Measurements from ENCODE around the gene CIRBP. TPM values are rescaled to one million over a fixed set of nuclear protein-coding genes. Genes with fewer than 3 reads are reported as not detected.

CIRBP gene
- total and polyA plus RNA-seq, 2 donors (not counting 1 experiment from before 2014, with no cell fraction given), result 643 to 1,164 TPM

DNA sequence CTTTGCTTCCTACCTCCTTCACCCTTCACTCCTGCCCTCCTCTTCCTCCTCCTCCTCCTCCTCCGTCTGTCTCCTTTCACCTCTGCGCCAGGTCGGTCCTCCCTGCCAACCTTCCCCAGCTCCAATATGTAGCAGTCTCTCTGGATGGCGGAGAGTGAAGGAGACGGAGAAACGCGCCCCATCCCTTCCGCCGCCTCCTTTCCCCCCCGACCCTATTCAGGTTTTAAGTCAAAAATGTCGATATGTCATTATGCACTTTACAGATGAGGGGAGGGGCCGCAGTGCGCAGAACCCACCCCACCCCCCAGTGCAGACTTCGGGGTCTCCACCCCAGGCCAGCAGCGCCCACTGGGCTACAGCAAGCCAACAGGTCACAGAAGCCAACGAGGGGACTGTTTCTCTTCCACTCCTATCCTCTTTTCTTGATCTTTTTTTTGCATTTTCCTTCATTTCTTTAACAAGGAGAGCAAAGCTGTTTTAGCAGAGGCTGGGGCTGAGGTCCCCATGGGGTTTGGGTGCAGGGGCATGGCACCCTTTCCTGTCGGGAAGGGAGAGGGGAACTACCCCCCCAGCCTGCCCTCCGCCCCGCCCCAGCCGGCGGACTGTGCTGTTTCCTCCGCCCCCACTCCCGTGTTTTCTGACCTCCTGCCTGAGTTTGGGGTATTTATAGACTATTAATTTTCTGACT, 11.5 kb upstream of the CIRBP start:
- ChIA-PET CTCF (interaction anchor here (0.6 to 3.9 kb wide), 3 partner anchors 9 to 13 kb away, joined by 3 to 18 read pairs (median 4); no protein-coding TSS in a partner anchor), POLR2A (interaction anchor here (0.6 to 10.7 kb wide), 2 partner anchors 8 to 1450 kb away, joined by 5 to 305 read pairs; partner anchors contain the start of gene CIRBP)
- intact Hi-C loops (cut with micrococcal nuclease), result no loop called here
- H3K27ac ChIP-seq (ENCODE audit: low read length in 2 of 2), result peak overlapping the region; percentile 99 to 100
- Mint-ChIP-seq H3K4me1 (peaks cover 71% of the 10 kb centered on the region), H3K4me3 (peak overlapping the region; percentile 97), H3K27ac (peak overlapping the region; percentile 81), H3K9me3 (ENCODE audit: insufficient read depth) (no peaks in the 10 kb centered on the region), H3K27me3 (no peaks in the 10 kb centered on the region)
- peaks cover 44% of the 10 kb centered on the region for H4K20me1 ChIP-seq (ENCODE audit: control insufficient read depth, insufficient read depth, low read length, poor library complexity, severe bottlenecking)
- H3K36me3 ChIP-seq (replicated peaks in 1 of 2; ENCODE audit: control extremely low read depth in 1 of 2, control insufficient read depth in 1 of 2, extremely low read depth in 1 of 2, insufficient read depth in 2 of 2, low read length in 1 of 2), result peaks cover 0 to 43% of the 10 kb centered on the region in 2 experiments
- H3K79me2 ChIP-seq (ENCODE audit: control insufficient read depth, insufficient read depth, low read length), result peaks cover 64% of the 10 kb centered on the region
- no peak overlapping the region for H3K9ac ChIP-seq (ENCODE audit: low read length)
- H3K9me3 ChIP-seq (ENCODE audit: control extremely low read depth in 1 of 3, control insufficient read depth in 2 of 3, insufficient read depth in 1 of 3, low read length in 2 of 3), result no peaks in the 10 kb centered on the region
- DNase-seq (no peak), ATAC-seq (ENCODE audit: low read depth) (no peak)
- no peak overlapping the region for H3K4me3 ChIP-seq (ENCODE audit: control extremely low read depth in 1 of 5, extremely low read depth in 1 of 5, insufficient read depth in 1 of 5, low read depth in 2 of 5, low read length in 4 of 5)
- H2AFZ ChIP-seq (ENCODE audit: insufficient read depth, low read depth, low read length, poor library complexity, severe bottlenecking), result no peak overlapping the region
- TF ChIP-seq, protein P1, sequence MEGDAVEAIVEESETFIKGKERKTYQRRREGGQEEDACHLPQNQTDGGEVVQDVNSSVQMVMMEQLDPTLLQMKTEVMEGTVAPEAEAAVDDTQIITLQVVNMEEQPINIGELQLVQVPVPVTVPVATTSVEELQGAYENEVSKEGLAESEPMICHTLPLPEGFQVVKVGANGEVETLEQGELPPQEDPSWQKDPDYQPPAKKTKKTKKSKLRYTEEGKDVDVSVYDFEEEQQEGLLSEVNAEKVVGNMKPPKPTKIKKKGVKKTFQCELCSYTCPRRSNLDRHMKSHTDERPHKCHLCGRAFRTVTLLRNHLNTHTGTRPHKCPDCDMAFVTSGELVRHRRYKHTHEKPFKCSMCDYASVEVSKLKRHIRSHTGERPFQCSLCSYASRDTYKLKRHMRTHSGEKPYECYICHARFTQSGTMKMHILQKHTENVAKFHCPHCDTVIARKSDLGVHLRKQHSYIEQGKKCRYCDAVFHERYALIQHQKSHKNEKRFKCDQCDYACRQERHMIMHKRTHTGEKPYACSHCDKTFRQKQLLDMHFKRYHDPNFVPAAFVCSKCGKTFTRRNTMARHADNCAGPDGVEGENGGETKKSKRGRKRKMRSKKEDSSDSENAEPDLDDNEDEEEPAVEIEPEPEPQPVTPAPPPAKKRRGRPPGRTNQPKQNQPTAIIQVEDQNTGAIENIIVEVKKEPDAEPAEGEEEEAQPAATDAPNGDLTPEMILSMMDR (IDR thresholded peaks at IDR 0.05), result no peak
- TF ChIP-seq EZH2 (IDR thresholded peaks at IDR 0.05; ENCODE audit: borderline replicate concordance, insufficient read depth, low read depth, low read length, poor library complexity, severe bottlenecking), result no peak
- 61% methylated on average over 9 of the region's 23 CpGs for WGBS (ENCODE audit: insufficient coverage)
- no peaks in the 10 kb centered on the region for H3K27me3 ChIP-seq (replicated peaks in 1 of 4; ENCODE audit: control extremely low read depth in 1 of 4, control insufficient read depth in 3 of 4, insufficient read depth in 4 of 4, low read length in 3 of 4)
- H3K4me2 ChIP-seq (replicated peaks; ENCODE audit: low read depth, low read length, poor library complexity, severe bottlenecking), result peak overlapping the region; percentile 99
- peaks cover 62 to 91% of the 10 kb centered on the region in 2 donors for H3K4me1 ChIP-seq (ENCODE audit: control insufficient read depth in 2 of 2, insufficient read depth in 2 of 2, low read length in 2 of 2)

DNA sequence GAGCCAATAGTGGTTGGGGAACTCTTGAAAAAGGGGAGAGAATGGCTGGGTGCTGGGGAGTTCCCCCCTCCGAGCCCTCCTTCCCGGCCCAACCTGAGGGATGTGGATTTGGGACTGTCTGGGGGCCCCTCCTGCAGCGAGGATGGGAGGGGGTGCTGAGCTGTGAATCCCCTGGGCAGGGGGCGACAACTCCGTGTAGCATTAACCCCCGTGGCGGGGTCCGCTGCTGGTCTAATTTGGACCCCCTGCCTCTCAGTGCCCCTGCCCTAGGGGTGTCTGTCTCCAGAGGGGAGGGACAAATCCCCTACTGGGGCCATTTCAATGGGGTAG, 11.0 kb upstream of the CIRBP start:
- H3K79me2 ChIP-seq (ENCODE audit: control insufficient read depth, insufficient read depth, low read length), result peaks cover 61% of the 10 kb centered on the region
- no peaks in the 10 kb centered on the region for H3K9me3 ChIP-seq (ENCODE audit: control extremely low read depth in 1 of 3, control insufficient read depth in 2 of 3, insufficient read depth in 1 of 3, low read length in 2 of 3)
- ATAC-seq (ENCODE audit: low read depth), result no peak
- peak overlapping the region in 1 of 5 experiments; percentile 62 for H3K4me3 ChIP-seq (ENCODE audit: control extremely low read depth in 1 of 5, extremely low read depth in 1 of 5, insufficient read depth in 1 of 5, low read depth in 2 of 5, low read length in 4 of 5)
- no peak overlapping the region for H3K9ac ChIP-seq (ENCODE audit: low read length)
- H3K36me3 ChIP-seq (replicated peaks in 1 of 2; ENCODE audit: control extremely low read depth in 1 of 2, control insufficient read depth in 1 of 2, extremely low read depth in 1 of 2, insufficient read depth in 2 of 2, low read length in 1 of 2), result peaks cover 0 to 43% of the 10 kb centered on the region in 2 experiments
- ChIA-PET POLR2A (interaction anchor here (0.6 to 10.7 kb wide), 3 partner anchors 7 to 164 kb away, joined by 3 to 305 read pairs (median 5); partner anchors contain the start of gene CIRBP), CTCF (interaction anchor here (0.6 to 3.9 kb wide), 3 partner anchors 8 to 14 kb away, joined by 3 to 18 read pairs (median 4); no protein-coding TSS in a partner anchor)
- Mint-ChIP-seq H3K4me3 (peak overlapping the region; percentile 97), H3K27ac (peak overlapping the region; percentile 81), H3K27me3 (no peaks in the 10 kb centered on the region), H3K9me3 (ENCODE audit: insufficient read depth) (no peaks in the 10 kb centered on the region), H3K4me1 (peaks cover 73% of the 10 kb centered on the region)
- H2AFZ ChIP-seq (ENCODE audit: insufficient read depth, low read depth, low read length, poor library complexity, severe bottlenecking), result no peak overlapping the region
- peaks cover 40% of the 10 kb centered on the region for H4K20me1 ChIP-seq (ENCODE audit: control insufficient read depth, insufficient read depth, low read length, poor library complexity, severe bottlenecking)
- H3K27ac ChIP-seq (ENCODE audit: low read length in 2 of 2), result peak overlapping the region; percentile 99 to 100
- no peaks in the 10 kb centered on the region for H3K27me3 ChIP-seq (replicated peaks in 1 of 4; ENCODE audit: control extremely low read depth in 1 of 4, control insufficient read depth in 3 of 4, insufficient read depth in 4 of 4, low read length in 3 of 4)
- 85% methylated on average over 2 of the region's 8 CpGs for WGBS (ENCODE audit: insufficient coverage)
- TF ChIP-seq, protein P1 (IDR thresholded peaks at IDR 0.05), result no peak
- TF ChIP-seq EZH2 (IDR thresholded peaks at IDR 0.05; ENCODE audit: borderline replicate concordance, insufficient read depth, low read depth, low read length, poor library complexity, severe bottlenecking), result no peak
- peaks cover 66 to 91% of the 10 kb centered on the region in 2 donors for H3K4me1 ChIP-seq (ENCODE audit: control insufficient read depth in 2 of 2, insufficient read depth in 2 of 2, low read length in 2 of 2)
- intact Hi-C loops (cut with micrococcal nuclease), result no loop called here
- peak overlapping the region; percentile 99 for H3K4me2 ChIP-seq (replicated peaks; ENCODE audit: low read depth, low read length, poor library complexity, severe bottlenecking)
- DNase-seq, result no peak
